ENCODE data around the gene CTRB2.
"Not testable (repeated sequence)": the region's sequence is repeated elsewhere in the genome, so short reads cannot be mapped to it uniquely, and the experiment has no call there.

CTRB2 gene

GRCh38 chr16:75243667-75244224, 36.8 kb upstream of the CTRB2 start:
- in situ Hi-C loops (cut with MboI; ENCODE audit: low pct_unique_long_range_greater_than_20kb, low sequenced_read_pairs), result no loop called here
- no peak for DNase-seq

GRCh38 chr16:75242436-75243078, 35.6 kb upstream of the CTRB2 start:
- in situ Hi-C loops (cut with MboI; ENCODE audit: low pct_unique_long_range_greater_than_20kb, low sequenced_read_pairs); DNase-seq: not testable (repeated sequence)

- in situ Hi-C loops (cut with MboI; ENCODE audit: low pct_unique_long_range_greater_than_20kb, low sequenced_read_pairs), result no loop called here
- no peak for DNase-seq
Observed at GRCh38 chr16:75241955-75242354, 35.0 kb upstream of the CTRB2 start.

GRCh38 chr16:75241412-75241811, 34.5 kb upstream of the CTRB2 start:
- in situ Hi-C loops (cut with MboI; ENCODE audit: low pct_unique_long_range_greater_than_20kb, low sequenced_read_pairs), result no loop called here
- DNase-seq, result no peak

GRCh38 chr16:75240633-75241032, 33.7 kb upstream of the CTRB2 start:
- in situ Hi-C loops (cut with MboI; ENCODE audit: low pct_unique_long_range_greater_than_20kb, low sequenced_read_pairs); DNase-seq: not testable (repeated sequence)

GRCh38 chr16:75239542-75240122, 32.7 kb upstream of the CTRB2 start:
- in situ Hi-C loops (cut with MboI; ENCODE audit: low pct_unique_long_range_greater_than_20kb, low sequenced_read_pairs), result no loop called here
- DNase-seq, result no peak

GRCh38 chr16:75238853-75239541, 32.0 kb upstream of the CTRB2 start:
- no peak for DNase-seq
- in situ Hi-C loops (cut with MboI; ENCODE audit: low pct_unique_long_range_greater_than_20kb, low sequenced_read_pairs), result no loop called here

- DNase-seq, result no peak
- in situ Hi-C loops (cut with MboI; ENCODE audit: low pct_unique_long_range_greater_than_20kb, low sequenced_read_pairs), result no loop called here
Observed at GRCh38 chr16:75238132-75238852, 31.3 kb upstream of the CTRB2 start.

- DNase-seq, result no peak
- in situ Hi-C loops (cut with MboI; ENCODE audit: low pct_unique_long_range_greater_than_20kb, low sequenced_read_pairs), result no loop called here
Observed at GRCh38 chr16:75237398-75238131, 30.6 kb upstream of the CTRB2 start.

GRCh38 chr16:75236736-75237397, 29.9 kb upstream of the CTRB2 start:
- no peak for DNase-seq
- in situ Hi-C loops (cut with MboI; ENCODE audit: low pct_unique_long_range_greater_than_20kb, low sequenced_read_pairs), result no loop called here

GRCh38 chr16:75236232-75236631, 29.3 kb upstream of the CTRB2 start:
- in situ Hi-C loops (cut with MboI; ENCODE audit: low pct_unique_long_range_greater_than_20kb, low sequenced_read_pairs), result no loop called here
- DNase-seq, result no peak

GRCh38 chr16:75235721-75236193, 28.8 kb upstream of the CTRB2 start:
- no peak for DNase-seq
- in situ Hi-C loops (cut with MboI; ENCODE audit: low pct_unique_long_range_greater_than_20kb, low sequenced_read_pairs), result no loop called here

GRCh38 chr16:75234856-75235696, 28.1 kb upstream of the CTRB2 start:
- in situ Hi-C loops (cut with MboI; ENCODE audit: low pct_unique_long_range_greater_than_20kb, low sequenced_read_pairs), result no loop called here
- DNase-seq, result no peak

GRCh38 chr16:75233611-75233938, 26.6 kb upstream of the CTRB2 start:
- in situ Hi-C loops (cut with MboI; ENCODE audit: low pct_unique_long_range_greater_than_20kb, low sequenced_read_pairs), result no loop called here
- no peak for DNase-seq

- in situ Hi-C loops (cut with MboI; ENCODE audit: low pct_unique_long_range_greater_than_20kb, low sequenced_read_pairs), result no loop called here
- no peak for DNase-seq
Observed at GRCh38 chr16:75231570-75231969, 24.6 kb upstream of the CTRB2 start.

GRCh38 chr16:75230471-75231110, 23.6 kb upstream of the CTRB2 start:
- in situ Hi-C loops (cut with MboI; ENCODE audit: low pct_unique_long_range_greater_than_20kb, low sequenced_read_pairs), result no loop called here
- DNase-seq, result no peak
